Endothelial cell of umbilical vein (primary cell): ENCODE measurements around the gene KIFC3.

Experiments used
- POLR2A ChIP-seq: IDR thresholded peaks from 2 replicates; pipeline ENCODE4 v1.6.1; 2012; ENCODE audit warnings: low read depth, mild to moderate bottlenecking, control low read depth, low read length
- POLR2AphosphoS5 ChIP-seq: IDR thresholded peaks from 2 replicates; pipeline ENCODE4 v1.6.1; 2012; ENCODE audit warnings: low read depth, mild to moderate bottlenecking, control low read depth, low read length, moderate library complexity; ENCODE audit not compliant: insufficient read depth
- TF ChIP-seq, protein P1 (sequence below), 2 donors: IDR thresholded peaks; 1 replicate in 1 of 2; 2 replicates in 1 of 2; pipeline ENCODE4 v1.5.1; 2011; ENCODE audit warnings: low read length in 2 of 2, mild to moderate bottlenecking in 2 of 2, moderate library complexity in 2 of 2, control low read depth in 1 of 2, inconsistent platforms in 1 of 2, low read depth in 1 of 2; ENCODE audit not compliant: insufficient read depth in 1 of 2; ENCODE audit errors: extremely low read depth in 1 of 2

DNA sequence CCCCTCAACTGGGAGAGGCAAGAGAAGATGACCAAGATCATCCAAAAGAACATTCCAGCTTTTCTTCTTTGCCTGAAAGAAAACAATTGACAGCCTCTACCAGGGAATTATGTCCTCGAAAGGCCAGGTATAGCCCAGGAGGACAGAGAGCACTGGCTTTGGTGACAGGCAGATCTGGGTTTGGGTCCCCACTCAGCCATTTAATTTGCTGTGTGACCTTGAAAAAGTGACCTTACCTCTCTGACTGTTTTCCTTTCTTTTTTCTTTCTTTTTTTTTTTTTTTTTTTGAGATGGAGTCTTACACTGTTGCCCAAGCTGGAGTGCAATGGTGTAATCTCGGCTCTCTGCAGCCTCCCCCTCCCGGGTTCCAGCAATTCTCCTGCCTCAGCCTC is 27.7 kb upstream of the KIFC3 start:
- no peak for TF ChIP-seq POLR2AphosphoS5
- TF ChIP-seq, protein P1, sequence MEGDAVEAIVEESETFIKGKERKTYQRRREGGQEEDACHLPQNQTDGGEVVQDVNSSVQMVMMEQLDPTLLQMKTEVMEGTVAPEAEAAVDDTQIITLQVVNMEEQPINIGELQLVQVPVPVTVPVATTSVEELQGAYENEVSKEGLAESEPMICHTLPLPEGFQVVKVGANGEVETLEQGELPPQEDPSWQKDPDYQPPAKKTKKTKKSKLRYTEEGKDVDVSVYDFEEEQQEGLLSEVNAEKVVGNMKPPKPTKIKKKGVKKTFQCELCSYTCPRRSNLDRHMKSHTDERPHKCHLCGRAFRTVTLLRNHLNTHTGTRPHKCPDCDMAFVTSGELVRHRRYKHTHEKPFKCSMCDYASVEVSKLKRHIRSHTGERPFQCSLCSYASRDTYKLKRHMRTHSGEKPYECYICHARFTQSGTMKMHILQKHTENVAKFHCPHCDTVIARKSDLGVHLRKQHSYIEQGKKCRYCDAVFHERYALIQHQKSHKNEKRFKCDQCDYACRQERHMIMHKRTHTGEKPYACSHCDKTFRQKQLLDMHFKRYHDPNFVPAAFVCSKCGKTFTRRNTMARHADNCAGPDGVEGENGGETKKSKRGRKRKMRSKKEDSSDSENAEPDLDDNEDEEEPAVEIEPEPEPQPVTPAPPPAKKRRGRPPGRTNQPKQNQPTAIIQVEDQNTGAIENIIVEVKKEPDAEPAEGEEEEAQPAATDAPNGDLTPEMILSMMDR (IDR thresholded peaks at IDR 0.05; ENCODE audit: extremely low read depth in 1 of 2, insufficient read depth in 1 of 2, low read depth in 1 of 2, low read length in 2 of 2): no peak
- TF ChIP-seq POLR2A: no peak
